ENCODE results near the gene GPS2.
"Not testable (repeated sequence)": the region's sequence is repeated elsewhere in the genome, so short reads cannot be mapped to it uniquely, and the experiment has no call there.

Gene GPS2

DNA sequence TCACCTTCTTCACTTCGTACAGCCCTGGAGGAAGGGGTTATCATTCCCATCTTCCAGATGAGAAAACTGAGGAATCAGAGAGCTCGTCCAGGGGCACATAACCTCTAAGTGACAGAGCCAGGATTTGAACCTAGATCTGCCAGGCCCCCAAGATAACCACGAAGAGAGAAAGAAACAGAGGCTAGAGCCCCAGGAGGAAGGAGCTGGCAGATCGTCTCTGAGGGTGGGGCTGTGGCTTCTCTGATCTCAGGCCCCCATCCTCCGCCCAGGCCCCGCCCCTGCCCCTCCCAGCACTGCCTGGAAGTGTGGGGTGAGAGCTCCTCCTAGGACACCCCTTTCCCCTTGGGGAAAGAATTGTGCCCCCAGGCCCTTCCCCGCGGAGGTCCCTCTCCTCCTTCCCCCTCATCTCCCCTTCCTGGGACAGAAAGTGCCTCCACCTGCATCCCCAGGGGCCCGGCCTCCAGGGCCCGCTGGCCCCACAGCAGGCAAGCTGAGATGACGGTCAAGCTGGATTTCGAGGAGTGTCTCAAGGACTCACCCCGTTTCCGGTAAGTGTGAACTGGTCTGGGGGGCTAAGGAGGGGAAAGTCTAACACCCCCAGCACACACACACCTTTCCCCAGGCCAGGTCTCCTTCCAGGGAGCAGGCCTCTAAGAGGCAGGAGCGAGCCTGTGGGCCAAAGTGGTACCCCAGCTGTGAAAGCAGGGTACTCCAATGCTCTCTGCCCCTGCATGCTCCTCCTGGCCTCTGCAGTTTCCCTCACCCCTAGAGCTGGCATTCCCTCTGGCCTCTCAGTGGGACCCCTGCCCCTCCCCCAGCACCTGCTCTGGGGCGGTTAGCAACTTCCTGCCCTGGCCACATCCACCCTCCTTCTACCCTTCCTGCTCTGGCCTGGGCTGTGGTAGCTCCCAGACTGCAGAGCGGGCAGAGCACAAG is 21.3 kb upstream of the GPS2 start, which contains the start of gene ACAP1:
Gene ACAP1, plus strand, starts transcription at position 290 of the 936 bp plus-strand sequence. Its CDS starts 206 bp downstream, at position 496.
- DNase-seq (ENCODE audit: low read depth), result peak; percentile 85

DNA sequence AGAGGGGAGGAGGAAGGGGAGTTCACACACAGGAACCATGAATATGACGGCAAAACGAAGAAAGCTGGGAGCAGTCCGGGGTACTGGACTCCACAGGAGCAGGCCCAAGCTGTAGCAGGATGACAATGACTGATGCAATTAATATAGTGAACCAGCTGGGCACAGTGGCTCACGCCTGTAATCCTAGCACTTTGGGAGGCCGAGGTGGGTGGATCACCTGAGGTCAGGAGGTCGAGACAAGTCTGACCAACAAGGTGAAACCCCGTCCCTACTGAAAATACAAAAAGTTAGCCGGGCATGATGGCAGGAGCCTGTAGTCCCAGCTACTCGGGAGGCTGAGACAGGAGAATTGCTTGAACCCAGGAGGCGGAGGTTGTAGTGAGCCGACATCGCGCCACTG is 20.6 kb upstream of the GPS2 start:
- not testable (repeated sequence) for DNase-seq (ENCODE audit: low read depth)

DNA sequence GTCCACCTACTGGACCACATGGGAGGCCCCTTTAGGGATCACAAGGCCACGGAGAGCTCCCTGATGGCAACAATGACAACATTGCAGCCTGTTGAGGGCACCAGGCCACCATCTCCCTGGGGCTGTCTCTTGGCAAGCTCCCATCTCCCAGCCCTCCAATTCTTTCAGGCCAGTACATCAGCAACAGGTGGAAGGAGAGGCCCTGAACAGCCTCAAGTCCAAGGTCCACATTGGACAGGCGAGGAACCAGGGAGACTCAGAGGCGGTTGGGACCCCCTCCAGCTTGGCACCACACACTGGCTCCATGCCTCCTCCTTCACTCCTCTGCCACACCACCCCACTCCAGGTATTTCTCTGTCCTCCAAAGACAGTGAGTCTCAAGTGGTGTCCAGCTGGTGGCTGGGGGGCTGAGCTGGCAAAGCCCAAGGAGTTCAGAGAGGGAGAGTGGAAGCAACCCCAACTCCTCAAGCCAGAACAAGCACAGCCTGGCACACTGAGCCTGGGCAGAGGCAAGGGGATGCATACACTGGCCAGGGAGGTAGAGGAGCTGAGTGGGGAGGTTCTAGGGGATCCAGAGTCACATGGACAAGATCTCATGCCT is 19.9 kb upstream of the GPS2 start:
- DNase-seq (ENCODE audit: low read depth), result no peak

DNA sequence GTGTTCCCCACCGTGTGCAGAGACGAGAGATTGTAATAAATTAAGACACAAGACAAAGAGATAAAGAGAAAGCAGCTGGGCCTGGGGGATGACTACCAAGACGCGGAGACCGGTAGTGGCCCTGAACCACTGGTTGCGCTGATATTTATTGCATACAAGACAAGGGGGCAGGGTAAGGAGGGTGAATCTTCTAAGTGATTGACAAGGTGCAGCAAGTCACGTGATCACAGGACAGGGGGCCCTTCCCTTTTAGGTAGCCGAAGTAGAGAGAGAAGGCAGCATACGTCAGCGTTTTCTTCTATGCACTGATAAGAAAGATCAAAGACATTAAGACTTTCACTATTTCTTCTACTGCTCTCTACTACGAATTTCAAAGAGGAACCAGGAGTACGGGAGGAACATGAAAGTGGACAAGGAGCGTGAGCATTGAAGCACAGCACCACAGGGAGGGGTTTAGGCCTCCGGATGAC is 17.5 kb upstream of the GPS2 start:
- not testable (repeated sequence) for DNase-seq (ENCODE audit: low read depth)

DNA sequence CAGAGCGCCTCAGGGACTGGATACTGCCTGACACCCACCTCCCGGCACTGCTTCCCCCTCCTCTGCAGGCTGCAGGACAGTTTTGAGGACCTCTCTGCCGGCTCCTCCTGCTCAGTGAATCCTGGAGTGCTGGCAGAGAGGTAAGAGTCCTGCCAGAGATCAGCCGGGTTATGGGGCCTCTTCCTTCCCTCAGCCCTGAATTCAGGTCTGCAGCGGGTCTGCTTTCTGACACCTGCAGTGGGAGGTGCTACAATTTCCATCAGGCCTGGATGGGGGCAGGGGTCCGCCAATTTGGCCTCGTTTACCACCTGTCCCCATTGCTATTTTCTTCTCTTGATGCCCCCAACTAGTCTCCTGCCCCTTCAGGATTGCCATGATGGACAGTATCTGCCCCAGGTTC is 17.0 kb upstream of the GPS2 start:
- no peak for DNase-seq (ENCODE audit: low read depth)

DNA sequence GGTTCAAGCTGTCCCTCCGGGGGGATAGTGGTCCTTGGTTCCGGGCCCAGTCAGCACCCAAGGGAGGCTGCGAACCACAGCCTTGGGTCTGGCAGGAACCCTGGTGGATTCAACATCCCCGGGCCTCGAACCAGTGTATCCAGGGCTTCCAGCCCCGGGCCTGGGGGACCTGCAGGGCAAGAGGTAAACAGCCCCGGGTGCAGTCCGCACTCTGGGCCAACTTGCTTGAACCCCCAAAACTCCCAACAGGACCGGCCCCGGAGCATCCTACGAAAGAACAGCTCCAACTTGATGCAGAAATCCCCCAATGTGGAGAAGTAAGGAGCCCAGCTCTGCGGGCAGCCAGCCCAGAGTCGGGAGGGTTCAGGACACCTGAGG is 15.5 kb upstream of the GPS2 start:
- no peak for DNase-seq (ENCODE audit: low read depth)

DNA sequence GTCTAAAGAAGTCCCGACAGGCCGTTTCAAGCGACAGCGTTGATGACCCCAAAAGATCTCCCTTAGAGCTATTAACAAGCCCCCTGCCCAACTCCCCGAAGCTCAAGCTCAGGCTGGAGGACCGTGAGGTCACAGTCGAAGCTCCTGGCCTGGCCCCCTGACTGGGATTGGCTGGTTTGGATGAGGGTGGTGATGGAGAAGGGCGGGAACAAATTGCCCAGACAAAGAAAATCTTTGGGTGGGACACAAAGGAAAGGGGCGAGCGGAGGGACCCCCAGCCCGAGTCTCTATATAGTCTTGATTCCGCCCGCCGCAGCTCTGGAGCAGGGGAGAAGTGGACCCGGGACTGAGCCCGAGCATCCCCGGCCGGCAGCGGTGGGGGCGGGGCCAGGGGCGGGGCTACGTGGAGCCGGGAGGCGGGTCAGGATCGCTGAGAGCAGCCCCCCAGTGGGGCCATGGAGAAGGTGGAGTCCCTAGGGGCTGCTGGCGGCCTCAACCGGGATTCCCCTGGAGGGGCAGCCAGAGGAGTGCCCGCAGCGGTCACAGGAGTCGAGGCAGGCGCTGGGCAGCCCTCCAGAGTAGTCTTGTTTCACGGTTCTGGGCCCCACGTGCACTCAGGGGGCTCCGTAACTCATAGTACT is 15.0 kb upstream of the GPS2 start:
- peak; percentile 75 for DNase-seq (ENCODE audit: low read depth)

DNA sequence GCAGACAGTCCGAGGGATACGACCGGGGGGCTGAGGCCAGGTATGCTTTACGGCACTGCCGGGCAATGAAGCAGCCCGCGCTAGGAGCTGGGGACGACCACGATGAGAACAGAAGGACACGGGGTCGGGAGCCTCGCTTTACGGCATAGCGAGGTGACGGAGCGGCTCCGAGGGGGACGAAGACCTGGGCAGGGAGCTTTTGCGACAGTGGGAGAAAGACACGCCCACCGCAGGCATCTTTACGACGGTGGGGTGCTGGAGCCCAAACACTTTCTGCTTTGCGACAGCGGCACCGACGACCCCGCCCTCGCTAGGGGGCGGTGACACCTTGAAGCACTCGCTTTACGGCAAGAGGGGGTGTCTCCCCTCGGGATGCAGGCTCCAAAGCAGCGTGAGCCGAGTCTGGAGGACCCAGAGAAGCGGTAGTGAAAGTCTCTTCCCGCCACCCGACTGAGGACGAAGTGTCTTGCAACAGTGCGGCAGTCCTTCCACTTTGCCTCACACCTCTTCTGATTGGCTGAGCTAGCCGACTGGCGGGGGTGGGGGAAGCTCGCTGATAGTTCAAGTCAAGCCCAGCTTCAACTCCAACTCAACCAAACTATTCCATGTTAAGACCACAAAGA is 14.3 kb upstream of the GPS2 start:
- DNase-seq (ENCODE audit: low read depth), result peak; percentile 94

DNA sequence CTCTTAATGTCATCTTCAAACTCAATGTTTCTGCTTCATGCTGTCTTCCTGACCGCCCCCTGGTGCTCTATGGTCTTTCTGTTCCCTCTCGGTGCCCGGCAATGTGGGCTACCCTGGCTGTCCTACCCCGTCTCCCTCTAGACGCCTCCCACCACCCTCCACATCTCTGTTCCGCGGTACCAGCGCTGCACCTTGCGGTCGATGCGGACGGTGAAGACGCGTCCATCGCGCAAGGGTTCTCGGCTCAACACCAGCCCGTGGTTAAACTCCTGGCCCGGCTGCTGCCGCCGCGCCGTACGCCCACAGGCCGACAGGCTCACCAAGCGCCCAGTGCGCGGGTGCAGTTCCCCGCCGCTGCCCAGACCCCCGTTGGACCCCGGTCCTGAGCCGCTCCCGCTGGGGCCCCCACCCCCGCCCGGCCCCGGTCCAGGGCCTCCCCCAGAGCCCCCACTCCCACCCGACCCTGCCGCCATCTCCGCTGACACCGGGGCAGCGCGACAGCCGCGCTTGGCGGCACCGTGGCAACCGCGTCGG is 13.7 kb upstream of the GPS2 start, which contains the start of gene NEURL4:
Gene NEURL4, minus strand, starts transcription at position 496 of the 534 bp plus-strand sequence. Its CDS starts 23 bp downstream, at position 473.
- DNase-seq (ENCODE audit: low read depth), result no peak

DNA sequence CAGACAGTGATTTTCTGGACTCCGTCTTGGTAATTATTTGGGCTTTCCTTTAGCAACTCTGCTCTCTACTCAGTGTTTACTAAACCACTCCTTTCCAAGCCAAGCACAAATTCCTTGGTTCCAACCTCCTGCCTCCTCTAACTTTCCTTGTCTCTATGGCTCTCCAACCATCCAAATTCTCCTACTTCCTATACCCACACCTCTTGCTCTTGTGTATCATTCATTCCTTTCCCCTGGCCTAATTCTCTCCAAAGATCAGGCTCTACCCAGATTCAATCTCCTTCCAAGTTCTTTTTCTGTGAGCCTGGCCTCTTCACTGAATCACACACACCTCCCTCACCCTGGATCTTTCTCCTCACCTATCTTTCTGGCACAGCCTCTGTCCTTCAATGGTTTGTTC is 12.8 kb upstream of the GPS2 start:
- no peak for DNase-seq (ENCODE audit: low read depth)

DNA sequence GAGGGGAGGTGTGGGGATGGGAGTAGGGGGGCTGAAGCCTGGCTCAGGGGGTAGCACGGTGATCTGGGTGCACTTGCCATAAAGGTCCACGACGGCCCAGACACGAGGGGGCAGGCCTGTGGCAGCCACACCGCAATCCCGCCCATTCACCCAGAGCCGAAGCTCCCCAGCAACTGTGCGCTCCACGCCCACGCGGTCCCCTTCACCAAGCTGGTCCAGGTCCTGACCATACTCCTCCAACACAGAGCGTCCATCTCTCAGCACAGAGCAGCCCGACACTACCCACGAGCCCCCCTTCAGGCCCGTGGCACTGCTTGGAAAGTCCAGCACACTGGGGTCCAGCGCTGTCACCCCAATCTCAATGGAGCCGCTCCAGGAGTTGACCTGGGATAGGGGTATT is 12.3 kb upstream of the GPS2 start:
- DNase-seq (ENCODE audit: low read depth), result no peak

DNA sequence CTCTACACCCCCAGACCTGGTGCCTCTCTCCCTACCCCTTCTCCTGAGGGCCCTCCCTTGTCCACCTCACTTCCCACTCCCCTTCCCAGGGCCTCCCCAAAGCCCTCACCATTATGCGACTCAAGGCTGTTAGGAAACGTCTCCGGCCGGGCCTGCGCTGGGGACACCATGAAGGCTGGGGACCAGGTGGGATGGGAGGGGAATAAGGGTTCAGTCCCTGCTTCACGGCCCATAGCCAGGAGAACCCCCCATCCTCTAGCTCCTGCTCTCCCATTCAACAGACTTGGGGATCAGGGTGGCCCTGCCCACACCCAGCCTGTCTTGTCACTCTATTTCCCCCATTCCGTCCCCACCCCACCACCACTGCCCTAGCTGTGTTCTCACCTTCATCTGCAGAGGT is 11.9 kb upstream of the GPS2 start:
- no peak for DNase-seq (ENCODE audit: low read depth)

DNA sequence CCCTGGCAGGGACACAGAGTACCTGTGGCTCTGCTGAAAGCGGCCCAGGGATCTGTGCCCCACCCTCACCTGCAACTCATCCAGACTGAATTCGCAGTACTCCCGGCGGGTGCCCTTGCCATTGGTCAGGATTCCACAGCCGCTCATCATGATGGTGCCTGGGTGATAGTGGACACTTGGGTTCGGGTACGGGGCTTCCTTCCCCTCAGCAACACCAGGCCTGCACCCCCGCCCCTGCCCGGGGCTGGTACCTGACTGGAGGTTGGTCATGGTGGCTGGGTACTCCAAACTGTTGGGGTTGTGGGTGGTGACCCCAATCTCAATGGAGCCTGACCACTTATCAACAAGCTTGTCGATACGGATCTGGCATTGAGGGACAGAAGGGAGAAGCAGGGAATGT is 11.0 kb upstream of the GPS2 start:
- no peak for DNase-seq (ENCODE audit: low read depth)

DNA sequence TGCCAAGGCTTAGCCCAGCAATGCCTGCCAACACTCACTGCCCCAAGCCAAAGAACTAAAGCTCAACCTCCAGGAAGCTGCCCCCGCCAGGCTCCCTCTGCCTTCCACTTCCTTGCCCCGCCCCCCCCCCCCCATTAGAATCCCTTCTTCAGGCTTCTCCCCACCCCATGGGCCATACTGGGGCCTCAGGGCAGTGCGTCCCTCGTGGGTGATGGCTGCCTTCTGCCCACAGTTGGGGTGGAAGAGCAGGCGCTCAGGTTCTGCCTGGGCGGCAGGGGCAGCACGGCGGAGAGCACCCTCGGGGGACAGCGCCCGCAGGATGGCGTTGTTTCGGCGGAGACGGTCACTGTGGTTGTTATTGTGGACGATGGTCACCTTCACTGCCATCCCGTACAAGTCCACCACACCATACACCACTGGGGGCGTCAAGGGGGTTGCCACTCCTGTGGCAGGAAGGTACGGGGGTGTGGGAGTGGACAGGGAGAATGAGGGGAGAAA is 9.9 kb upstream of the GPS2 start:
- no peak for DNase-seq (ENCODE audit: low read depth)

DNA sequence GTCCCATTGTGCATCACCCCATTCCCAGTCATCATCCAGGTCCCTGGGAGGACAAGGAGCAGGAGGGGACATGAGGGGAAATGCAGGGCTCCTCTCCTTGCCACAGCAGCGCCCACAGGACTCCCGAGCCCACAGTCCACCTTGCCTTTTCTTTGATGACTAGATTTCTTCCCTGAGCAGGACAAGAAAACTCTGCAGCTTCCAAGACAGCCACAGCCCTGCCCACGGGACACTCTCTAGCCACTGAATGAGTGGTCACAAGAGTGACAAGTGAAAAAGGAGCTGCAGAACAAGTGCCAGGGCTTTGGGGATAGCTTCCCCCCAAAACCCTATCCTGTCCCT is 9.2 kb upstream of the GPS2 start:
- no peak for DNase-seq (ENCODE audit: low read depth)

DNA sequence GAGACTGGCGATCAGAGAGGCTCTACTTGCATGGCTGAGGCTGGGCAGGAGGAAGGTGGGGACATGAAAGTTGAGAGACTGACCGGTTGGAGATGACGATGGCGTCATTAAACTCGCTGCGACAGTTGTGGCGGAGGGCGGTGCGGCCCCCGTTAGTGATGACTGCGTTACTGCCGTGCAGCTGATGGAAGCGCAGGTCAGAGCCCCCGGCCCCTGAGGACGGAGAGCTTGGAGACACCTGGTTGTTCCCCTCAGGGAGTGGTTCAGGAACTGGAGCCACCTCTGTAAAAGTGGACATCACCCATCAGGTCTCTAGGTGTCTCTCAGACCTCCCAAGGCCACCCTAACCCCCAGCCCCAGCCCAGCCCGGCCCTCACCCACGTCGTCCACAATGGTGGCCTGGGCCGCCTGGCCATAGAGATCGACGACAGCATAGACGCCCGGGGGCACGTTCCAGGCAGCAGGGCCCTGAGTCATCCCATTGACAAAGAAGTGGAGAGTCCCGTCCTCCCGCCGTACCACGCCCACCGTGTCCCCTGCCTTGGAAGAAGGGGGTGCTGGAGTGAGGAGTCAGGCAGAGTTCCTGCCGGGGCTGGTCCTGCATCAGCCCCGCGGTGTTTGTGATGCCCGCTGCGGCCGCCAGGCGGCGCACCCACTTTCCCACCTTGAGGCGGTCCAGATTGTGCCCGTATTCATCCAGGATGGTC is 8.7 kb upstream of the GPS2 start:
- peak; percentile 57 for DNase-seq (ENCODE audit: low read depth)

DNA sequence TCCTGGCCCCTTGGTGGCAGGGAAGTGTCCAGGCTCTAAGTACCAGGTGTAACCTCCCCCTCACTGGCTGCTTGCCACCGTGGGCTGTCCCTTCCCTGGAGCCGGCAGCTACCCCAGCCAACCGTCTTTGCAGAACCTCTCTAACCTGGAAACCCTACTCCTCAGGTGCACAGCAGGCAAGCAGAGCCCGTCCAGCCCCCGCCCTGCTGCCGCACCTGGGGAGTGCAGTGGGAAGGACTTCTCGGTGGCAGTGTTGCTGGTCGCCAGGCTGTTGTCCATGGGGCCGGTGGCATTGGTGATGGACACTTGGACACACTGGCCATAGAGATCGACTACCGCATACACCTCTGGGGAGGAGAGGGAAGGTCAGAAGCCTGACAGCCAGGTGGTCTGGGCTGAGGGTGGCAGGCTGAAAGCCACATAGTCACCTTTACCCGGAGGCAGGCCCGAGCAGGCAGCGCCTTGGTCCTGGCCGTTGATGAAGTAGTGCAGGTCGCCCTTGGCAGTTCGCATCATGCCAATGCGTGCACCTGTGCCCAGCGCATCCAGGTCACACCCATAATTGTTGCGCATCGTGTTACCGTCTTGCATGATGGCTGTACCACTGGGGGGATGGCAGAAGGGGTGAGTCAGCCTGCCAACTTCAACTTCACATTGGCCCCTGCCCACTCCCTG is 7.5 kb upstream of the GPS2 start:
- no peak for DNase-seq (ENCODE audit: low read depth)

DNA sequence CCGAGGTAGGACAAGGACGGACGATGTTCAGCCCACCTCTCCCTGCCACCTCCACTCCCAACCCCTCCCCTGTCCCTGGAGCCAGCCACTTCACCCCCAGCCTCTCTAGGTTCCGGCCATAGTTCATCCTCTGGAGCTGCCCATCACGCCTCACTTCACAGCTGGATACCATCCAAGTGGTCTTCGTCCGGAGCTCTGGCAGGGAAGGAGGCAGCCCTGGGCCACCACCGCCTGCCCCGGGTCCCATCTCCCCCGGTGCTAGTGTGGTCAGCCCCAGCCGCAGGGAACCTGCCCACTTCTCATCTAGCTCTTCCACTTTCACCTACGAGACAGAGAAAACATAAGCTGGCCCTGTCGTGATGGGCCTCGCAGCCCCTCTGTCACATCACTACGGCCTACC is 6.3 kb upstream of the GPS2 start:
- DNase-seq (ENCODE audit: low read depth), result no peak

DNA sequence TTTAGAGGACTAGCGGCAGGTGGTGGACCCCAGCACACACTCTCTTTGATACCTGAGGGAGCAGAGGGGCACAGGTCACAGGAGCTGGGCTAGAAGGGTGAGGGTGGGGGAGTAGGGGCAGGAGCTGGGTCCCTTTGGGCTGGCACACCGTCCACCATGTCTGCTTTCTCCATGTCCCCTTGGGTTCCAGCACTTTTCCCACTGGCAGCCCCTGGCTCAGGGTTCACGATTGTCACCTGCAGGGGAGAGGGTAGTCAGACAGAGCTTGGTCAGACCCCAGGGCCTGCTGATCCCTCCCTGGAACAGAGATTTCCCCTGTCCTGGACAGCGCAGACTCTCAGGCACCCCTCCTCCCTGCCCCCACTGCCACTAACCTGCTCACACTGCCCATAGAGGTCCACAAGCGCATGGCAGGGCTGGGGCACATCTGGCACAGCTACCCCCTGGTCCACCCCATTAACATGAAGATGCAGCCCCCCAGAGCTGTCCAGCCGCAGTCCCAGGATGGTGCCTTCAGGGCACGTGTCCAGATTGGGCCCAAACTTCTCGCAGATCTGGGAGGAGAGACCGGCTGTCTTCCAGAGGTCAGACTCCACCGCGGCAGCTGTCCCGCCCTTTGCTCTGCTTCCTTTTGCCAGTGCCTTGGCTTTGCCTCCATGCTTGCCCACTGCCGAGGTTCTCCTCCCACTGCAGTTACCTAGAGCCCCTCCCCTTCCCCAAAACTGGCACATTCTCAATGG is 3.1 kb upstream of the GPS2 start:
- DNase-seq (ENCODE audit: low read depth), result no peak

All from stimulated activated CD8-positive, alpha-beta memory T cell treated with anti-CD3 and anti-CD28 coated beads, Interleukin-4, amount 100 ng/mL, for 24 hours (primary cell).